ENCODE data around the gene PIGA. TPM values are rescaled to one million over a fixed set of nuclear protein-coding genes. Genes with fewer than 3 reads are reported as not detected.

PIGA gene
- total RNA-seq, 1 donor from 2014 or later: 17.2 TPM

DNA sequence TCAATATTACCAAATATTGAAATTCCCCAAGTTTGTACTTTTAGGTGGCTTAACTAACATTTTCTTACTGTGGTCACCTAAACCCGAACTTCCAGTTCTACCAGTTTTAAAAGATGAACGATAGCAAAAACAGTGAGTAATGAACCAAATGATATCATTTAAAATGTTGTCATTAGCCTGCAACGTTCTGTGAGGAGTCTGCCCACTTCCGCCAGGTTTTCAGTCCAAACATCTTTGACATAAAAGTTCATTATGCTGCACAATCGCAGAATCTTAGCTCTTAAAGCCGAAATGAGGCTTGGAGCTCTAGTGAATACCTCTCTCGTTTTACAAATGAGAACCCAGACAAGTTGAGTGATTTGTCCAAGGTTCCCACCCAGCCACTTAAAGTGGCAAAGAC, 762 bp downstream of the PIGA start:
- peak overlapping the region; percentile 95 for H3K4me3 Mint-ChIP-seq
- H3K36me3 Mint-ChIP-seq: peaks cover 4% of the 10 kb centered on the region
- peaks cover 14% of the 10 kb centered on the region for H3K27me3 Mint-ChIP-seq
- H3K4me1 Mint-ChIP-seq (ENCODE audit: unreplicated experiment): peaks cover 5% of the 10 kb centered on the region
- DNase-seq (ENCODE audit: extremely low spot score, unreplicated experiment): no peak
- no peaks in the 10 kb centered on the region for H3K9me3 Mint-ChIP-seq
- H3K27ac Mint-ChIP-seq: peak overlapping the region; percentile 98
- TF ChIP-seq, protein P1, sequence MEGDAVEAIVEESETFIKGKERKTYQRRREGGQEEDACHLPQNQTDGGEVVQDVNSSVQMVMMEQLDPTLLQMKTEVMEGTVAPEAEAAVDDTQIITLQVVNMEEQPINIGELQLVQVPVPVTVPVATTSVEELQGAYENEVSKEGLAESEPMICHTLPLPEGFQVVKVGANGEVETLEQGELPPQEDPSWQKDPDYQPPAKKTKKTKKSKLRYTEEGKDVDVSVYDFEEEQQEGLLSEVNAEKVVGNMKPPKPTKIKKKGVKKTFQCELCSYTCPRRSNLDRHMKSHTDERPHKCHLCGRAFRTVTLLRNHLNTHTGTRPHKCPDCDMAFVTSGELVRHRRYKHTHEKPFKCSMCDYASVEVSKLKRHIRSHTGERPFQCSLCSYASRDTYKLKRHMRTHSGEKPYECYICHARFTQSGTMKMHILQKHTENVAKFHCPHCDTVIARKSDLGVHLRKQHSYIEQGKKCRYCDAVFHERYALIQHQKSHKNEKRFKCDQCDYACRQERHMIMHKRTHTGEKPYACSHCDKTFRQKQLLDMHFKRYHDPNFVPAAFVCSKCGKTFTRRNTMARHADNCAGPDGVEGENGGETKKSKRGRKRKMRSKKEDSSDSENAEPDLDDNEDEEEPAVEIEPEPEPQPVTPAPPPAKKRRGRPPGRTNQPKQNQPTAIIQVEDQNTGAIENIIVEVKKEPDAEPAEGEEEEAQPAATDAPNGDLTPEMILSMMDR (conservative IDR thresholded peaks at IDR 0.05): no peak

DNA sequence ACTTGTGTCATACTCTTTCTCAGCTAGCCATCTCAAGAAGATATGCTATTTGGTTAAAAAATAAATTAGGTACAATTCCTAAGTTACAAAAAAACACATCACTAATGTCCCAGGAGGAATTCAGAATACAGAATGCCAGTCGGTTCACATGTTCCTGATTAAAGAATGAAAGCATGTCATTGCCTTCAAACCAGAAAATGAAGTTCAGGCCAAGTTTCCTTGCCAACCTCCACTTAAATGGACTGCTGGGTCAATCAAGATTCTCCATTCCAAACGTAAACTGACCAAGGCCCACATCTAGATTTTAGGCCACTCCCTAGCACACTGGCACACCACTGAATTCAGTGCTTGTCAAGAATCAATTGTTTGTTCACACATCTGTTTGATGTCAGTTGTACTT, 6.5 kb downstream of the PIGA start:
- peaks cover 7% of the 10 kb centered on the region for H3K36me3 Mint-ChIP-seq
- no peak overlapping the region for H3K4me3 Mint-ChIP-seq
- TF ChIP-seq, protein P1 (conservative IDR thresholded peaks at IDR 0.05): no peak
- no peaks in the 10 kb centered on the region for H3K27me3 Mint-ChIP-seq
- no peaks in the 10 kb centered on the region for H3K9me3 Mint-ChIP-seq
- no peaks in the 10 kb centered on the region for H3K4me1 Mint-ChIP-seq (ENCODE audit: unreplicated experiment)
- H3K27ac Mint-ChIP-seq: no peak overlapping the region
- no peak for DNase-seq (ENCODE audit: extremely low spot score, unreplicated experiment)

DNA sequence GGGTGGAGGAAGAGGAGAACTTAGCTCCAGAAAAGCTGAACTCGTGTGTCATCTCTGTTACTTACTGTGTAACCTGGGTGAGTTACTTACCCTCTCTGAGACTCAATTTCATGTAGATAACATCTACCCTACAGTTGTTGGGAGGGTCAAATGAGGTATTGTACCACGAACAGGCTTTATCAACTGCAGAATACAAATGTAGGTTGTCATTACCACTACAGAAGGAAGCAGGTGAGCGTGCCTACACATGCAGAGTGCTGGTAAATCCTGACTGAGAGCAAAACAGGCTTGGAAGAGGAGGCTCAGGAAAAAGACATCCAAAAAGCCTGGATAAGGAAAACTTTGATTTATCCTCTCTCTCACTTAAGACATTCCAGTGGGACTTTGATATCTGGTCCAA, 7.2 kb downstream of the PIGA start:
- Mint-ChIP-seq H3K4me3 (no peak overlapping the region), H3K36me3 (peaks cover 10% of the 10 kb centered on the region), H3K27ac (no peak overlapping the region), H3K27me3 (no peaks in the 10 kb centered on the region), H3K9me3 (no peaks in the 10 kb centered on the region), H3K4me1 (ENCODE audit: unreplicated experiment) (no peaks in the 10 kb centered on the region)
- no peak for DNase-seq (ENCODE audit: extremely low spot score, unreplicated experiment)
- TF ChIP-seq, protein P1 (conservative IDR thresholded peaks at IDR 0.05): no peak

DNA sequence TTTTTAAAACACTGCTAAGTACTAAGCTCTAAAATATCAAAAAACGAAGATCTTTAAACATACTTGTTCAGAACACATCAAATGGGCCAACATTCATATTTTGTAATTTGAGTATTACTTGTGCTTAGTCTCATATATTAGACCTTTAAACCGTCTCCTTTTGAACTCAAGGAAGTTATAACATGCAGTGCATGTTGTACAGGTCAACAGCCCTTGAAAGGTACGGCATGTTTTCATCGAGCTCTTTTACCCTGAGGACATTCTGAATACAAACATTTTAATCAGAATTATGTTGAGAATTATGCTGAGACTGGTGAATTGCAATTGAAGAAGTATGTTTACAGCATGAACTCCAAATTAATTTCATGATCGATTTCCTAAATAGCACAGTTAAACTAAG, 12.9 kb downstream of the PIGA start:
- no peak overlapping the region for H3K4me3 Mint-ChIP-seq
- no peak overlapping the region for H3K27ac Mint-ChIP-seq
- no peak for DNase-seq (ENCODE audit: extremely low spot score, unreplicated experiment)
- H3K36me3 Mint-ChIP-seq: peaks cover 13% of the 10 kb centered on the region
- no peaks in the 10 kb centered on the region for H3K9me3 Mint-ChIP-seq
- H3K4me1 Mint-ChIP-seq (ENCODE audit: unreplicated experiment): no peaks in the 10 kb centered on the region
- TF ChIP-seq, protein P1 (conservative IDR thresholded peaks at IDR 0.05): no peak
- no peaks in the 10 kb centered on the region for H3K27me3 Mint-ChIP-seq

DNA sequence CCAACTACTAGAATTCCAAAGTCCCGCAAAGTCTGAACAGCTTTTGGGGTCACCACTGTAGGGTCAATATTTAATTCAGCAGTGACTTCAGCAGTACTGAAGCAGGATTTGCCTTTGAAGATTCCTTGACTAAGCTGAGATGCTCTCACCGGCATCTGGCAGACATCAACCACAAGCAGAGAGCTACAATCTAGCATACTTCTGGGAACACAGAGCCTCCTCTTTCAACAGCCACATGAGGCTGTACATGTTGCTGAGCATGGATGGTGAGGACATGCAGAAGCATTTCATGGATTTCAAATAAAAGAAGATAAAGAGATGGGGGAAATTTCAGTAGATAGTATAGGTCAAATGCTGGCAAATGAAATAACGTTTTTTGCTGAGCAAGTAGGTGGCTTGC, 13.3 kb downstream of the PIGA start:
- Mint-ChIP-seq H3K9me3 (no peaks in the 10 kb centered on the region), H3K4me1 (ENCODE audit: unreplicated experiment) (no peaks in the 10 kb centered on the region), H3K4me3 (no peak overlapping the region), H3K27me3 (no peaks in the 10 kb centered on the region), H3K27ac (no peak overlapping the region), H3K36me3 (peaks cover 13% of the 10 kb centered on the region)
- TF ChIP-seq, protein P1 (conservative IDR thresholded peaks at IDR 0.05): no peak
- DNase-seq (ENCODE audit: extremely low spot score, unreplicated experiment): no peak

DNA sequence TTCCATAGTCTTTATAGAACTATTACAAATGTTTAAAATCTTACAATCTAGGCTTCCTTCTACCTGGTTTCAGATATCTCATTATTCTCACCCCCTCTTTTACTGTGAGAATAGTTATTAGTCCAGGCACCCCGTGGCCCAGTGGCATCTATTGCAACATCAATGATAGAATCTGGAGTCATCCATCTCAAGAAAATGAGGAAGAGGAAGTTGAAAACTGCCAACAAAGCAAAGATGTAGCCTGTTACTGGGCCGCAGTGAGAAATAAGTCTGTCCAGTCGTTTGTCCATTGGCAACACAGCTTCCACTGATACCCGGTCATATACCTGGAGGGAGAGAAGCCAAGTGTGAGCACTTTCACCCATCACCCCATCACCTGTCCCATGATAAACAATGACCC, 13.9 kb downstream of the PIGA start:
- H3K4me1 Mint-ChIP-seq (ENCODE audit: unreplicated experiment): no peaks in the 10 kb centered on the region
- no peak for DNase-seq (ENCODE audit: extremely low spot score, unreplicated experiment)

More for the DNA sequence above, 13.9 kb downstream of the PIGA start:
- no peak overlapping the region for H3K27ac Mint-ChIP-seq
- TF ChIP-seq, protein P1 (conservative IDR thresholded peaks at IDR 0.05): no peak
- H3K36me3 Mint-ChIP-seq: peaks cover 13% of the 10 kb centered on the region
- no peak overlapping the region for H3K4me3 Mint-ChIP-seq
- no peaks in the 10 kb centered on the region for H3K27me3 Mint-ChIP-seq
- H3K9me3 Mint-ChIP-seq: no peaks in the 10 kb centered on the region

Measured in type B pancreatic cell (in vitro differentiated cells).